CD4-positive, alpha-beta T cell treated with Interleukin-4 for 1 hour (primary cell): ENCODE results near the gene APBA2.

ENCODE experiments used
- DNase-seq, 2 donors: peaks; one replicate each; pipeline ENCODE4 v3.0.0-alpha.2; 2020 to 2022

The APBA2 gene

GRCh38 chr15:29110733-29111132 lies 225.0 kb downstream of the APBA2 start:
- DNase-seq = no peak

- DNase-seq = no peak
Observed at GRCh38 chr15:29111705-29112281, 226.0 kb downstream of the APBA2 start.

GRCh38 chr15:29113336-29114220 lies 227.8 kb downstream of the APBA2 start:
- DNase-seq = no peak

GRCh38 chr15:29114221-29115092 lies 228.7 kb downstream of the APBA2 start:
- no peak for DNase-seq

- DNase-seq = no peak
Observed at GRCh38 chr15:29115093-29115991, 229.6 kb downstream of the APBA2 start.

GRCh38 chr15:29116970-29117700 lies 231.4 kb downstream of the APBA2 start:
- DNase-seq = no peak

- DNase-seq = no peak
Observed at GRCh38 chr15:29117778-29118177, 232.0 kb downstream of the APBA2 start.

GRCh38 chr15:29119847-29120246 lies 234.1 kb downstream of the APBA2 start:
- DNase-seq = no peak

GRCh38 chr15:29120593-29121368 lies 235.0 kb downstream of the APBA2 start:
- DNase-seq = no peak

- no peak for DNase-seq
Observed at GRCh38 chr15:29121369-29121656, 235.5 kb downstream of the APBA2 start.

GRCh38 chr15:29121907-29122306 lies 236.1 kb downstream of the APBA2 start:
- DNase-seq = no peak

- no peak for DNase-seq
Observed at GRCh38 chr15:29122506-29122905, 236.7 kb downstream of the APBA2 start.

- no peak for DNase-seq
Observed at GRCh38 chr15:29123171-29123570, 237.4 kb downstream of the APBA2 start.

- no peak for DNase-seq
Observed at GRCh38 chr15:29123991-29124390, 238.2 kb downstream of the APBA2 start.

- no peak for DNase-seq
Observed at GRCh38 chr15:29124581-29125381, 239.0 kb downstream of the APBA2 start.

- no peak for DNase-seq
Observed at GRCh38 chr15:29125382-29126207, 239.8 kb downstream of the APBA2 start.

- DNase-seq = no peak
Observed at GRCh38 chr15:29126208-29126536, 240.4 kb downstream of the APBA2 start.

GRCh38 chr15:29126821-29127461 lies 241.2 kb downstream of the APBA2 start:
- no peak for DNase-seq
